ENCODE data around the gene NEDD4.
"Not testable (repeated sequence)": the region's sequence is repeated elsewhere in the genome, so short reads cannot be mapped to it uniquely, and the experiment has no call there.

NEDD4 gene

DNA sequence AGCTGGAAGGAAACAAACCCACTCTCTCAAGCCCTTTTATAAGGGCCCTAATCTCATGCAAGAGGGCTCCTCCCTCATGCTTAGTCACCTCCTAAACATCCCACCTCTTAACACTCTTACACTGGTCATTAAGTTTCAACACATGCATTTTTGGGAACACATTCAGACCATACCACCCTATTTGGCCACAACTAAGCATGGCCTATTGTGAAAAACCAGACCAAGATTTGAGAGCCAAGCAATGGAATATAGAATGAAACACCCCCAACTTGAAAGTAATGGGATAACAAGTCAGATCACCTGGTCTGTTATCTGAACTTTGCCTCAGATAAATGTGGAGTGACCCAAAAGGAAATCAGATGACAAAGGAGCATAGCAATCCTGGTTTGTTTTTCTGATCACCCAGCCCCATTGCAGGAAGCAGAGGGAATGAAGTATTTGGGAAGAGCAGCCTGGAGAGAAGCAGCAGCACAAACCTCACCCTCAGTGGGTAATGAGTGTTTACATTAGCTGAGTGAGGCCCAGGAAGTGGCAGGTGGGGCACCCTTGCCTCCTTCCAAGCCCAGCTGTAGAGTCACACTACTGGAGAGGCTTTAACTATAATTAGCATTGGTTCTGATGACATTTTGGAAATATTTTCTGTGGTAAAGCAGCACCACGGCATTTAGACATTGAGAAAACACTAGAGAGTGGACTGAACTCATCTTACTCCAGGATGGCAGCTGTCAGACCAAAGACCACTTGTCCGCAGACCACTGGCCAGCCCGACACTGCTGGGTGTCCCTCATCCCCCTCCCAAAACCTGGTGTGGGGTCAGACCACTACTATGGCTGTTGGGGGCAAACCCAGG is 201.6 kb downstream of the NEDD4 start:
- peaks cover 36% of the 10 kb centered on the region for H3K9me3 ChIP-seq
- H3K4me3 ChIP-seq = no peak overlapping the region
- no peaks in the 10 kb centered on the region for H4K20me1 ChIP-seq
- H3K27ac ChIP-seq = no peak overlapping the region
- no peak for TF ChIP-seq Cebpa-rat (IDR thresholded peaks at IDR 0.05)
- no peak overlapping the region for H3K9ac ChIP-seq
- H3K36me3 ChIP-seq = no peaks in the 10 kb centered on the region
- no peak overlapping the region for H3K4me2 ChIP-seq
- H3K27me3 ChIP-seq = no peaks in the 10 kb centered on the region
- no peaks in the 10 kb centered on the region for H3K4me1 ChIP-seq

DNA sequence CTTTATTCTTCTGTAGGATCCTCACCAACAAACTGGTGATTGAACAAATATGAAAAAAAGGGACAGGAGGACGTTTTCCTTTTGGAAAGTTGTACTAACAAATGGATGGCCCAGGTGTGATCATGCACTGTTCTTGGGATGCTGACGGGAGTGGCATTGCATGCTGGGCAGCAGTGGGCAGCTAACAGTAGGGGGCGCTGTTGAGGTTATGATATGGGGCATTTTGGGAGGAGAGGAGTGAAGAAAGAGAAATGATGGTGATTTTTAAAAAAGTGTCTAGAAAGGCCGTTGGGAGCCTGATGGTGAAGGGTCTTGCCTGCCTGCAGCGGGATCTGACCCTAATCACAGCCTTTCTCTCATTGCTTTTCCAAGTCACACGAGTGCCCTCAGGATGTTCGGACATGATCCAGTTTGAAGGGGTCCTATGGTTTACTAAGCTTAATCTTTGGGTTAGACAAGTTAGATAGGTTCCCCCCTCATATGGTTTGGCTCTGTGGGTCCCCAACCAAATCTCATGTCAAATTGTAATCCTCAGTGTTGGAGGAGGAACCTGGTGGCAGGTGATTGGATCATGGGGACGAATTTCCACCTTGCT is 204.2 kb downstream of the NEDD4 start:
- H4K20me1 ChIP-seq = no peaks in the 10 kb centered on the region
- H3K4me3 ChIP-seq = no peak overlapping the region
- H3K9me3 ChIP-seq = peaks cover 23% of the 10 kb centered on the region
- no peak overlapping the region for H3K9ac ChIP-seq
- H3K27ac ChIP-seq = no peak overlapping the region
- H3K4me2 ChIP-seq = no peak overlapping the region
- H3K27me3 ChIP-seq = no peaks in the 10 kb centered on the region
- H3K4me1 ChIP-seq = no peaks in the 10 kb centered on the region
- no peak for TF ChIP-seq Cebpa-rat (IDR thresholded peaks at IDR 0.05)
- H3K36me3 ChIP-seq = no peaks in the 10 kb centered on the region

DNA sequence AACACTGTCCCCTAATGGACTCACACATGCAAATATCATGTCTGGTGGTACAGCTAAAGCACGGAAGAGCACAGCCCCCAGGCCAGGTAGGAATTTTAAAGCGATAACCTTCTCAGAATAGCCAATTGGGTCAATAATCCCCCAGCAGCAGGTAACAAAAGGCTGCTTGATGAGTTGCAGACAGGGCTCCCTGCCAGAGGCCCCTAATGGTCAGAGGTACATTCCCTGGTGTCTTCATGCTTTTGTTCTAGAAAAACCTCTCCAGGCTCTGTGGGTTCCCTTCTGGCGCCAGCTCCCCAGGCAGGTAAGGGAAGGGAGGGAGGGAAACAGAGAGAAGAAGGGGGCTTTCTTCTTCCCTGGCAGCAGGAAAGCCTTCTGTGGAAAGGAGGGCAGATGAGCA is 207.1 kb downstream of the NEDD4 start:
- Histone ChIP-seq H3K4me3 (no peak overlapping the region), H3K36me3 (no peaks in the 10 kb centered on the region), H4K20me1 (no peaks in the 10 kb centered on the region), H3K27me3 (no peaks in the 10 kb centered on the region), H3K4me2 (no peak overlapping the region), H3K27ac (no peak overlapping the region), H3K4me1 (no peaks in the 10 kb centered on the region), H3K9ac (no peak overlapping the region), H3K9me3 (peaks cover 10% of the 10 kb centered on the region)
- TF ChIP-seq Cebpa-rat (IDR thresholded peaks at IDR 0.05) = no peak

DNA sequence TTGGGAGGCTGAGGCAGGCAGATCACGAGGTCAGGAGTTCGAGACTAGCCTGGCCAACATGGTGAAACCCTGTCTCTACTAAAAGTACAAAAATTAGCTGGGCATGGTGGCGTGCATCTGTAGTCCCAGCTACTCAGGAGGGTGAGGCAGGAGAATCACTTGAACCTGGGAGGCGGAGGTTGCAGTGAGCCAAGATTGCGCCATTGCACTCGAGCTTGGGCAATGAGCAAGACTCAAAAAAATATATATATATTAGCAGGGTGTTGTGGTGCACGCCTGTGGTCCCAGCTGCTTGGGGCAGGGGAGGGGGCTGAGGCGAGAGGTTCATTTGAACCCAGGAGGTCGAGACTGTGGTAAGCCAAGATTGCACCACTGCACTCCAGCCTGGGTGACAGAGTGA is 207.8 kb downstream of the NEDD4 start:
- not testable (repeated sequence) for H3K4me2 ChIP-seq, H4K20me1 ChIP-seq, H3K4me1 ChIP-seq, H3K9ac ChIP-seq, H3K27ac ChIP-seq, H3K27me3 ChIP-seq, H3K4me3 ChIP-seq, H3K36me3 ChIP-seq
- H3K9me3 ChIP-seq = peaks cover 16% of the 10 kb centered on the region

DNA sequence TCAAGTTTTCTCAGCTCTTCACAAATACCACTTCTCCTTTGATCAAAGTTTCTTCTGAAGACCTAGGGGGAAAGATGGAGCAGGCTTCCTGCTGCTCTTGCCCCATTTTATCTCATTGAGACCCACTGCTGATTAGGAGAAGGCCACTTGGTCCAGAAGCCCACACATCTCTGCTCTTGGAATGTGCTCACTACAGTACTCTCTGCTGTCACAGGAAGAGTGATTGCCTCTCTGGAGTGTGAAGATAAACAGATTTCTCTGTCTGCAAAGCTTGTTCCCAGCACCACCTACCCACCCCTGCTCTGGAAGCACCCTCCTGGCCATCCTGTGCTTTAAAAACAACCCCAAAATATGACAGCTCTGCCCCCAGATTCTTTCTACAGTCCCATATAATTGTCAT is 209.1 kb downstream of the NEDD4 start:
- peaks cover 13% of the 10 kb centered on the region for H3K9me3 ChIP-seq
- H4K20me1 ChIP-seq = no peaks in the 10 kb centered on the region
- no peaks in the 10 kb centered on the region for H3K27me3 ChIP-seq
- no peak overlapping the region for H3K27ac ChIP-seq
- TF ChIP-seq Cebpa-rat (IDR thresholded peaks at IDR 0.05) = no peak
- H3K4me2 ChIP-seq = no peak overlapping the region
- H3K4me1 ChIP-seq = no peaks in the 10 kb centered on the region
- H3K9ac ChIP-seq = no peak overlapping the region
- no peak overlapping the region for H3K4me3 ChIP-seq
- no peaks in the 10 kb centered on the region for H3K36me3 ChIP-seq

DNA sequence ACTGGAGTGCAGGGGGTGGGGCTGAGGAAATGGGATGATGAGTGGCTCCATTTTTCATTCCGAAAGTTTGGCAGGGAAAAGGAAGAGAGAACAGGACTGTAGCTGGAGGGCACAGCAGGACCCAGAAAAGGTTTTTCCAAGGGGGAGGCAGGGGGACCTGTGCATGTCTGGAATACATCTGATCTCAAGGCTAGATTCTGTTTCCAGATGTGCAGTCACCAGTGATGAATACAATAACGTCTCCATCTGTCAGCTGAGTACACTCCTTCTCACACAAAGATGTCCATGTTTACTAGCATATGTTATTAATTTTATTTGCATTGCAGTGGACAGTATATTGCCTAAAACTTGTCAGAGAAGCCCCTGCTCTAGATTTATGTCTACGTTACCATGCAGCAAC is 210.5 kb downstream of the NEDD4 start:
- H3K9me3 ChIP-seq = 0 out of 2 replicates have a peak, but pooled peaks cover 5% of the 10 kb centered on the region
- H3K36me3 ChIP-seq = no peaks in the 10 kb centered on the region
- H4K20me1 ChIP-seq = no peaks in the 10 kb centered on the region
- H3K9ac ChIP-seq = no peak overlapping the region
- H3K4me1 ChIP-seq = no peaks in the 10 kb centered on the region
- H3K4me3 ChIP-seq = no peak overlapping the region
- no peak overlapping the region for H3K4me2 ChIP-seq
- H3K27ac ChIP-seq = no peak overlapping the region
- no peaks in the 10 kb centered on the region for H3K27me3 ChIP-seq
- TF ChIP-seq Cebpa-rat (IDR thresholded peaks at IDR 0.05) = no peak

DNA sequence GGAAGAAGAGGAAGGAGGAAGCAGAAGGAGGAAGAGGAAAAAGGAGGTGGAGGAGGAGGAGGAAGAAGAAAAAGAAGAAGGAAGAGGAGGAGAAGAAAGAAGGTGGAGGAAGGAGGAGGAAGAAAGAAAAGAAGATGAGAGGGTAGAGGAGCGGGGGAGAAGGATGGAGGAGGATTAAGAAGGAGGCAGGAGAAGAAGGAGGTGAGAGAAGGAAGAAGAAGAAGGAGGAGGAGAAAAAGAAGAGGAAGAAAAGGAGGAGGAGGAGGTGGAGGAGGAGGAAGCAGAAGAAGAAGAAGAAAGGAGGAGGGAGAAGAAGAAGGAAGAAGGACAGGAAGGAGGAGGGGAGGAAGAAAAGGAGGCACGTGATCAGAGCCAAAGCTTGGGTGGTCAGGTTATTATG is 213.1 kb downstream of the NEDD4 start:
- no peaks in the 10 kb centered on the region for H4K20me1 ChIP-seq
- 0 out of 2 replicates have a peak, but pooled peaks cover 5% of the 10 kb centered on the region for H3K9me3 ChIP-seq
- TF ChIP-seq Cebpa-rat (IDR thresholded peaks at IDR 0.05) = no peak
- no peaks in the 10 kb centered on the region for H3K4me1 ChIP-seq
- no peaks in the 10 kb centered on the region for H3K36me3 ChIP-seq
- H3K4me3 ChIP-seq = no peak overlapping the region
- no peaks in the 10 kb centered on the region for H3K27me3 ChIP-seq
- H3K27ac ChIP-seq = no peak overlapping the region
- no peak overlapping the region for H3K9ac ChIP-seq
- no peak overlapping the region for H3K4me2 ChIP-seq

DNA sequence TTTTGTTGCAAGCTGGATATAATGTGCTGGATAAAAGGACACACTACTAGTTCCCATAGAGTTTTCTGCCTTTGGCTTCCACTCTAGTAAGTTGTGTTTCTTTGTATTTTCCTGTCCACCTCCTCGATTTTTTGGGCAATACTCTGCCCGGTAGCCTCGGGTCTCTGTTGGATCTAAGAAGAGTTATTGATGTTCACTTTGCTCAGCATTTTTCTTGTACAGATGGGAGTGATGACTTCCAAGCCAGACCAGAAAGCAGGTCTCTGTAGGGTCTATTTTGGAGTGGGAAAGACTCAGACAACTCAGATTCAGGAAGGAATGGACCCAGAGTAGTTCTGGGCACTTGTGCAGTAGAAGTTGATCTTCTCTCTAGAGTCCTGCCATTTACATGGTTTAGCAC is 214.5 kb downstream of the NEDD4 start:
- Histone ChIP-seq H3K36me3 (no peaks in the 10 kb centered on the region), H3K4me2 (no peak overlapping the region), H3K9ac (no peak overlapping the region), H3K4me3 (no peak overlapping the region), H3K27ac (no peak overlapping the region), H3K4me1 (no peaks in the 10 kb centered on the region), H3K27me3 (no peaks in the 10 kb centered on the region), H3K9me3 (0 out of 2 replicates have a peak, but pooled peaks cover 5% of the 10 kb centered on the region), H4K20me1 (no peaks in the 10 kb centered on the region)
- no peak for TF ChIP-seq Cebpa-rat (IDR thresholded peaks at IDR 0.05)
